SU-DHL-6 (cell line): ENCODE data around the gene KLF1.

Experiments used
- H2AFZ ChIP-seq: fragments of 200-600 bp; sonication (generic); 2 replicates; pipeline ENCODE4 v1.6.1; 2014; ENCODE audit warnings: low read depth, mild to moderate bottlenecking, moderate library complexity, mixed read lengths, antibody characterized with exemption, low read length; ENCODE audit not compliant: severe bottlenecking
- H3F3A ChIP-seq: fragments of 200-600 bp; shearing (Covaris generic); 2 replicates; pipeline ENCODE4 v1.6.0; 2016; ENCODE audit warnings: antibody characterized with exemption, mild to moderate bottlenecking; ENCODE audit not compliant: insufficient read depth
- H3K27ac ChIP-seq: fragments of 200-600 bp; sonication (generic); 2 replicates; pipeline ENCODE4 v1.5.1; 2016; ENCODE audit warnings: low read depth, mild to moderate bottlenecking, low read length, moderate library complexity, mixed read lengths
- H3K27me3 ChIP-seq: fragments of 200-600 bp; sonication (generic), shearing (Covaris generic); 2 replicates; pipeline ENCODE4 v1.6.0; 2014; ENCODE audit warnings: mild to moderate bottlenecking, low read length
- H3K36me3 ChIP-seq: fragments of 200-600 bp; sonication (generic); 2 replicates; pipeline ENCODE4 v1.6.1; 2014; ENCODE audit warnings: mild to moderate bottlenecking, low read length, mixed read lengths
- H3K4me2 ChIP-seq: fragments of 300-600, 200-600 bp; shearing (Covaris generic), sonication (generic); 2 replicates; pipeline ENCODE4 v1.6.0; 2014; ENCODE audit warnings: low read length, low read depth, mild to moderate bottlenecking; ENCODE audit not compliant: poor library complexity, severe bottlenecking
- H3K4me3 ChIP-seq: fragments of 200-600 bp; sonication (generic); 2 replicates; pipeline ENCODE4 v1.5.1; 2014; ENCODE audit warnings: antibody characterized with exemption, low read length, mild to moderate bottlenecking, mixed read lengths; ENCODE audit not compliant: insufficient read depth, poor library complexity, severe bottlenecking
- H3K79me2 ChIP-seq: fragments of 200-600 bp; sonication (generic); 2 replicates; pipeline ENCODE4 v1.6.1; 2014; ENCODE audit warnings: mild to moderate bottlenecking, low read length, moderate library complexity; ENCODE audit not compliant: insufficient read depth
- H3K9ac ChIP-seq: fragments of 200-600 bp; sonication (generic); 2 replicates; pipeline ENCODE4 v1.7.0; 2014; ENCODE audit warnings: mild to moderate bottlenecking, low read length
- H3K9me2 ChIP-seq: fragments of 200-600 bp; sonication (generic); replicated peaks from 2 replicates; pipeline ENCODE4 v1.6.1; 2014; ENCODE audit warnings: low read length; ENCODE audit not compliant: insufficient read depth
- H3K9me3 ChIP-seq: fragments of 200-600 bp; sonication (generic); 2 replicates; pipeline ENCODE4 v1.6.1; 2014; ENCODE audit warnings: low read length, mixed read lengths; ENCODE audit not compliant: insufficient read depth
- H4K20me1 ChIP-seq: fragments of 200-600 bp; sonication (generic); 2 replicates; pipeline ENCODE4 v1.6.1; 2014; ENCODE audit warnings: low read depth, mild to moderate bottlenecking, antibody characterized with exemption, low read length, moderate library complexity, mixed read lengths
- EZH2phosphoT487 ChIP-seq: fragments of 200-600 bp; sonication (generic), shearing (Covaris generic); conservative IDR thresholded peaks from 2 replicates; pipeline ENCODE4 v1.6.1; 2018; ENCODE audit warnings: mild to moderate bottlenecking, antibody characterized with exemption, low read length, moderate library complexity, mixed read lengths
- TF ChIP-seq, protein P1 (sequence below): fragments of 200-600 bp; sonication (generic); IDR thresholded peaks from one replicate; pipeline ENCODE4 v1.5.1; 2017; ENCODE audit warnings: antibody characterized with exemption, mild to moderate bottlenecking, low read length, moderate library complexity; ENCODE audit not compliant: insufficient read depth, poor library complexity, severe bottlenecking

Gene KLF1

GRCh38 chr19:12884202-12884601 is 2.8 kb downstream of the KLF1 start:
- no peak overlapping the region for H3K4me3 ChIP-seq
- TF ChIP-seq, protein P1, sequence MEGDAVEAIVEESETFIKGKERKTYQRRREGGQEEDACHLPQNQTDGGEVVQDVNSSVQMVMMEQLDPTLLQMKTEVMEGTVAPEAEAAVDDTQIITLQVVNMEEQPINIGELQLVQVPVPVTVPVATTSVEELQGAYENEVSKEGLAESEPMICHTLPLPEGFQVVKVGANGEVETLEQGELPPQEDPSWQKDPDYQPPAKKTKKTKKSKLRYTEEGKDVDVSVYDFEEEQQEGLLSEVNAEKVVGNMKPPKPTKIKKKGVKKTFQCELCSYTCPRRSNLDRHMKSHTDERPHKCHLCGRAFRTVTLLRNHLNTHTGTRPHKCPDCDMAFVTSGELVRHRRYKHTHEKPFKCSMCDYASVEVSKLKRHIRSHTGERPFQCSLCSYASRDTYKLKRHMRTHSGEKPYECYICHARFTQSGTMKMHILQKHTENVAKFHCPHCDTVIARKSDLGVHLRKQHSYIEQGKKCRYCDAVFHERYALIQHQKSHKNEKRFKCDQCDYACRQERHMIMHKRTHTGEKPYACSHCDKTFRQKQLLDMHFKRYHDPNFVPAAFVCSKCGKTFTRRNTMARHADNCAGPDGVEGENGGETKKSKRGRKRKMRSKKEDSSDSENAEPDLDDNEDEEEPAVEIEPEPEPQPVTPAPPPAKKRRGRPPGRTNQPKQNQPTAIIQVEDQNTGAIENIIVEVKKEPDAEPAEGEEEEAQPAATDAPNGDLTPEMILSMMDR: no peak
- no peak for TF ChIP-seq EZH2phosphoT487
- H4K20me1 ChIP-seq: no peaks in the 10 kb centered on the region
- no peak overlapping the region for H3K27ac ChIP-seq
- H3F3A ChIP-seq: peaks cover 6% of the 10 kb centered on the region; the same call in 1 of the 2 replicates
- no peak overlapping the region for H3K4me2 ChIP-seq
- no peaks in the 10 kb centered on the region for H3K27me3 ChIP-seq
- no peaks in the 10 kb centered on the region for H3K36me3 ChIP-seq
- no peak overlapping the region for H3K9ac ChIP-seq
- H3K9me3 ChIP-seq: peaks cover 13% of the 10 kb centered on the region; the same call in 1 of the 2 replicates
- H3K79me2 ChIP-seq: peaks cover 6% of the 10 kb centered on the region; the same call in 1 of the 2 replicates
- H3K9me2 ChIP-seq: no peaks in the 10 kb centered on the region
- H2AFZ ChIP-seq: no peak overlapping the region

DNA sequence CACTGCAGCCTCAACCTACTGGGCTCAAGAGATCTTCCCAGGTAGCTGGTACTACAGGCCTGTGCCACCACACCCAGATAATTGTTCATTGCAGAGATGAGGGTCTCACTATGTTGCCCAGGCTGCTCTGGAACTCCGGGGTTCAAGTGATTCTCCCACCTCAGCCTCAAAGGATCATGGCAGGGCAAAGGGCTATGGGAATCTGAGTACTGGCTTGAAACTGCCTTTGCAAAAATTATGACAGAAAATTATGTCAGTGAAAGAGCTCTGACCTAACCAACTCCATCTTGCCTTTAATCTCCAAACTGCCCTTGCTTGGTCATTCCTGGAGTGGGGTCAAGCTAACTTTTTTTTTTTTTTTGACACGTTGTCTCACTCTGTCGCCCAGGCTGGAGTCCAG is 4.4 kb downstream of the KLF1 start:
- no peak overlapping the region for H3K4me2 ChIP-seq
- H2AFZ ChIP-seq: no peak overlapping the region
- peaks cover 6% of the 10 kb centered on the region; the same call in 1 of the 2 replicates for H3K79me2 ChIP-seq
- H3K27me3 ChIP-seq: no peaks in the 10 kb centered on the region
- H3K9me2 ChIP-seq: no peaks in the 10 kb centered on the region
- TF ChIP-seq, protein P1: no peak
- no peak for TF ChIP-seq EZH2phosphoT487
- no peak overlapping the region for H3K27ac ChIP-seq
- no peaks in the 10 kb centered on the region for H3K36me3 ChIP-seq
- no peak overlapping the region for H3K4me3 ChIP-seq
- H4K20me1 ChIP-seq: no peaks in the 10 kb centered on the region
- H3F3A ChIP-seq: peaks cover 6% of the 10 kb centered on the region; the same call in 1 of the 2 replicates
- H3K9ac ChIP-seq: no peak overlapping the region
- peaks cover 13% of the 10 kb centered on the region; the same call in 1 of the 2 replicates for H3K9me3 ChIP-seq

GRCh38 chr19:12881172-12881808 is 5.7 kb downstream of the KLF1 start, which contains the start of gene DNASE2:
Gene DNASE2, minus strand, starts transcription at chr19:12881449. Its CDS starts 74 bp downstream, at chr19:12881375.
- Histone ChIP-seq H3K27me3 (no peaks in the 10 kb centered on the region), H3K4me2 (peak within 1 kb of the TSS; percentile 65), H3K9me2 (no peaks in the 10 kb centered on the region), H3K4me3 (peak within 1 kb of the TSS; percentile 94), H3K9me3 (peaks cover 13% of the 10 kb centered on the region; the same call in 1 of the 2 replicates), H4K20me1 (no peaks in the 10 kb centered on the region), H3F3A (peaks cover 6% of the 10 kb centered on the region; the same call in 1 of the 2 replicates), H3K36me3 (no peaks in the 10 kb centered on the region), H2AFZ (peak within 1 kb of the TSS; percentile 90), H3K27ac (peak within 1 kb of the TSS; percentile 71), H3K9ac (peak within 1 kb of the TSS; percentile 90), H3K79me2 (peaks cover 6% of the 10 kb centered on the region; the same call in 1 of the 2 replicates)
- TF ChIP-seq, protein P1: no peak
- TF ChIP-seq EZH2phosphoT487: no peak
